Measurements from ENCODE around the gene RBFOX2.
"Not testable (repeated sequence)": the region's sequence is repeated elsewhere in the genome, so short reads cannot be mapped to it uniquely, and the experiment has no call there.

Gene RBFOX2

GRCh38 chr22:36028646-36029405, at the start of gene RBFOX2:
RBFOX2 (minus strand) TSS chr22:36028824; CDS start chr22:36028425, 399 bp downstream.
- DNase-seq (ENCODE audit: low read depth), result peak; percentile 76
- TF ChIP-seq CTCF (conservative IDR thresholded peaks at IDR 0.05; ENCODE audit: low read depth, low read length), result no peak
- H3K4me3 ChIP-seq (ENCODE audit: low read length), result peak within 1 kb of the TSS; percentile 64

GRCh38 chr22:36077271-36077670, 48.6 kb upstream of the RBFOX2 start:
- no peak overlapping the region for H3K4me3 ChIP-seq (ENCODE audit: low read length)
- no peak for TF ChIP-seq CTCF (conservative IDR thresholded peaks at IDR 0.05; ENCODE audit: low read depth, low read length)
- DNase-seq (ENCODE audit: low read depth), result no peak

GRCh38 chr22:36075724-36076123, 47.1 kb upstream of the RBFOX2 start:
- TF ChIP-seq CTCF (conservative IDR thresholded peaks at IDR 0.05; ENCODE audit: low read depth, low read length), result no peak
- no peak for DNase-seq (ENCODE audit: low read depth)
- H3K4me3 ChIP-seq (ENCODE audit: low read length), result no peak overlapping the region

GRCh38 chr22:36075230-36075629, 46.6 kb upstream of the RBFOX2 start:
- no peak for DNase-seq (ENCODE audit: low read depth)
- no peak for TF ChIP-seq CTCF (conservative IDR thresholded peaks at IDR 0.05; ENCODE audit: low read depth, low read length)
- H3K4me3 ChIP-seq (ENCODE audit: low read length), result no peak overlapping the region

GRCh38 chr22:36073476-36073875, 44.9 kb upstream of the RBFOX2 start:
- no peak for TF ChIP-seq CTCF (conservative IDR thresholded peaks at IDR 0.05; ENCODE audit: low read depth, low read length)
- no peak overlapping the region for H3K4me3 ChIP-seq (ENCODE audit: low read length)
- no peak for DNase-seq (ENCODE audit: low read depth)

GRCh38 chr22:36070645-36071044, 42.0 kb upstream of the RBFOX2 start:
- not testable (repeated sequence) for H3K4me3 ChIP-seq (ENCODE audit: low read length); DNase-seq (ENCODE audit: low read depth)

GRCh38 chr22:36069368-36069767, 40.7 kb upstream of the RBFOX2 start:
- no peak for DNase-seq (ENCODE audit: low read depth)
- no peak for TF ChIP-seq CTCF (conservative IDR thresholded peaks at IDR 0.05; ENCODE audit: low read depth, low read length)
- no peak overlapping the region for H3K4me3 ChIP-seq (ENCODE audit: low read length)

Measured in retinal pigment epithelial cell (primary cell).